GM23338 (cell line): ENCODE results near the gene TWF2. TPM values are rescaled to one million over a fixed set of nuclear protein-coding genes. Genes with fewer than 3 reads are reported as not detected.

Experiments used
- ATAC-seq: fragments of 200-7000 bp; cut with Tn5 transposase; 3 replicates; pipeline ENCODE4 v1.9.1; 2020
- DNase-seq: peaks from one replicate; pipeline ENCODE4 v3.0.0-alpha.2; 2015; ENCODE audit warnings: low spot score
- H2AFZ ChIP-seq: fragments of 200-600 bp; sonication (generic); 2 replicates; pipeline ENCODE4 v1.8.0; 2016; ENCODE audit warnings: antibody characterized with exemption, mild to moderate bottlenecking, moderate library complexity
- H3F3A ChIP-seq: fragments of 200-600 bp; sonication (generic); replicated peaks from 2 replicates; pipeline ENCODE4 v1.8.0; 2017; ENCODE audit warnings: antibody characterized with exemption, mixed run types, low read depth
- H3K27ac ChIP-seq: fragments of 200-600 bp; sonication (generic); 2 replicates; pipeline ENCODE4 v1.6.1; 2016; ENCODE audit warnings: low read depth
- H3K27me3 ChIP-seq: fragments of 200-600 bp; sonication (generic); 2 replicates; pipeline ENCODE4 v1.8.0; 2016; ENCODE audit warnings: mild to moderate bottlenecking, mixed run types, moderate library complexity; ENCODE audit not compliant: insufficient read depth
- H3K36me3 ChIP-seq: fragments of 200-600 bp; sonication (generic); 2 replicates; pipeline ENCODE4 v1.8.0; 2016; ENCODE audit warnings: mild to moderate bottlenecking; ENCODE audit not compliant: insufficient read depth
- H3K4me1 ChIP-seq: fragments of 200-600 bp; sonication (generic); 2 replicates; pipeline ENCODE4 v1.8.0; 2016; ENCODE audit warnings: mild to moderate bottlenecking, moderate library complexity; ENCODE audit not compliant: insufficient read depth
- H3K4me2 ChIP-seq: fragments of 200-600 bp; sonication (generic); 2 replicates; pipeline ENCODE4 v1.7.1; 2017; ENCODE audit warnings: mixed run types
- H3K4me3 ChIP-seq: fragments of 200-600 bp; sonication (generic); 2 replicates; pipeline ENCODE4 v1.6.1; 2016; ENCODE audit warnings: mixed run types
- H3K79me2 ChIP-seq: fragments of 200-600 bp; sonication (generic); replicated peaks from 2 replicates; pipeline ENCODE4 v1.8.0; 2017; ENCODE audit warnings: mild to moderate bottlenecking; ENCODE audit not compliant: insufficient read depth
- H3K9me2 ChIP-seq: fragments of 200-600 bp; sonication (generic); 2 replicates; pipeline ENCODE4 v1.8.0; 2017; ENCODE audit not compliant: insufficient read depth
- H4K20me1 ChIP-seq: fragments of 200-600 bp; sonication (generic); replicated peaks from 2 replicates; pipeline ENCODE4 v1.8.0; 2017; ENCODE audit warnings: mild to moderate bottlenecking; ENCODE audit not compliant: insufficient read depth
- H3K27ac Mint-ChIP-seq: 2 replicates; pipeline ENCODE4 v1.8.0; 2020; ENCODE audit warnings: inconsistent platforms, mild to moderate bottlenecking, moderate library complexity, mixed read lengths
- H3K27me3 Mint-ChIP-seq: 3 replicates; pipeline ENCODE4 v1.8.0; 2022; ENCODE audit warnings: low read depth, mild to moderate bottlenecking, moderate library complexity, mixed read lengths, inconsistent platforms; ENCODE audit not compliant: insufficient read depth, poor library complexity
- H3K36me3 Mint-ChIP-seq: 3 replicates; pipeline ENCODE4 v1.8.0; 2021; ENCODE audit warnings: low read depth, mild to moderate bottlenecking, inconsistent platforms, moderate library complexity, mixed read lengths
- H3K4me1 Mint-ChIP-seq: 3 replicates; pipeline ENCODE4 v1.8.0; 2020; ENCODE audit warnings: mild to moderate bottlenecking, inconsistent platforms, mixed read lengths
- H3K4me3 Mint-ChIP-seq: 3 replicates; pipeline ENCODE4 v1.8.0; 2021; ENCODE audit warnings: moderate library complexity, mild to moderate bottlenecking, inconsistent platforms, mixed read lengths
- H3K9me3 Mint-ChIP-seq: 3 replicates; pipeline ENCODE4 v1.8.0; 2020; ENCODE audit warnings: moderate library complexity, mild to moderate bottlenecking, inconsistent platforms, mixed read lengths
- CREB1 ChIP-seq: fragments of 250-450 bp; sonication (Bioruptor Pico); IDR thresholded peaks from 2 replicates; pipeline ENCODE4 v1.5.0; 2020; ENCODE audit warnings: low read depth, mild to moderate bottlenecking, moderate library complexity
- JUNB ChIP-seq: IDR thresholded peaks from one replicate; pipeline ENCODE4 v1.6.1; 2016; ENCODE audit warnings: antibody characterized with exemption; ENCODE audit not compliant: unreplicated experiment
- NANOG ChIP-seq: IDR thresholded peaks from 2 replicates; pipeline ENCODE4 v1.6.1; 2016; ENCODE audit warnings: antibody characterized with exemption, borderline replicate concordance
- STAT1 ChIP-seq: IDR thresholded peaks from one replicate; pipeline ENCODE4 v1.6.1; 2016; ENCODE audit warnings: antibody characterized with exemption; ENCODE audit not compliant: unreplicated experiment
- polyA plus RNA-seq: library from polyadenylated mRNA; unstranded; fragments of >200 nt; fragmentation: Nextera tagmentation; extraction: Ambion mirVana; gene quantifications from 2 replicates; pipeline ENCODE4 v1.2.1, GENCODE V29; 2016
- total RNA-seq: library from RNA; depleted of rRNA; stranded (reverse); fragments of >200 nt; shearing (Covaris generic); gene quantifications from 2 replicates; pipeline ENCODE4 v1.2.3, GENCODE V29; 2014
- TF ChIP-seq, protein P1 (sequence below): IDR thresholded peaks from 2 replicates; pipeline ENCODE4 v1.6.1; 2016; ENCODE audit warnings: antibody characterized with exemption
- TF ChIP-seq, protein P2 (sequence below), 2 experiments: fragments of 200-600 bp in 1 of 2; sonication (generic) in 1 of 2; conservative IDR thresholded peaks; 2 replicates each; pipeline versions ENCODE4 v1.5.1 to v1.6.1; 2016 to 2017; ENCODE audit warnings: antibody characterized with exemption in 2 of 2, low read depth in 2 of 2, mild to moderate bottlenecking in 2 of 2, moderate library complexity in 1 of 2
- TF ChIP-seq, protein P3 (sequence below): IDR thresholded peaks from one replicate; pipeline ENCODE4 v1.6.1; 2018; ENCODE audit warnings: antibody characterized with exemption; ENCODE audit not compliant: unreplicated experiment

TWF2 gene
- total and polyA plus RNA-seq, 2 experiments from 2014 or later = 38.9 to 120 TPM

DNA sequence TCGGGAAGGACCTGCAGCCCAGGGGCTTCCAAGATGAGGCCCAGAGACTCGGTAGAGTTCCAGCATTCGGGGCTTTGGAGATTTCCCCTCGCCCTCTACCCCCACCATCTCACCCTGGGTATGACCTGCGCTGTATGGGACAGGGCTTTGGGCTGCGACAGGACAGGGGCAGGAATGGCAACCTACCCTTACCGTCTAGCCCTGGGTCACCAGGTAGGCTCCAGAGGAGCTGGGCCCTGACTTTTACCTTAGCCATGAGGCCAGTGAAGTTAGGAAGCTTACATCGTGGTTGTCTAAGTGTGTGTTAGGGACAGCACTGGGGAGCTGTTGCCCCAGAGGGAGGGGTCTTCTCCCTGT lies 7.3 kb upstream of the TWF2 start:
- DNase-seq = no peak
- Histone ChIP-seq H4K20me1 (no peaks in the 10 kb centered on the region; the same call in 1 of the 2 replicates), H2AFZ (peak overlapping the region; percentile 92), H3K4me2 (peak overlapping the region; percentile 90), H3F3A (0 out of 2 replicates have a peak, but pooled peaks cover 3% of the 10 kb centered on the region), H3K27me3 (peaks cover 44% of the 10 kb centered on the region), H3K9me2 (no peaks in the 10 kb centered on the region), H3K27ac (no peak overlapping the region), H3K79me2 (no peaks in the 10 kb centered on the region), H3K4me3 (peak overlapping the region; percentile 74), H3K36me3 (no peaks in the 10 kb centered on the region), H3K4me1 (peaks cover 11% of the 10 kb centered on the region; the same call in 1 of the 2 replicates)
- no peaks in the 10 kb centered on the region for H3K36me3 Mint-ChIP-seq
- ATAC-seq = peak; percentile 42
- H3K9me3 Mint-ChIP-seq = peaks cover 6% of the 10 kb centered on the region; the same call in 2 of the 3 replicates
- H3K27me3 Mint-ChIP-seq = peaks cover 52% of the 10 kb centered on the region
- H3K4me3 Mint-ChIP-seq = peak overlapping the region; percentile 70
- TF ChIP-seq STAT1 (no peak), JUNB (no peak), NANOG (no peak), CREB1 (CRISPR knock-in tag) (no peak)
- TF ChIP-seq, protein P1, sequence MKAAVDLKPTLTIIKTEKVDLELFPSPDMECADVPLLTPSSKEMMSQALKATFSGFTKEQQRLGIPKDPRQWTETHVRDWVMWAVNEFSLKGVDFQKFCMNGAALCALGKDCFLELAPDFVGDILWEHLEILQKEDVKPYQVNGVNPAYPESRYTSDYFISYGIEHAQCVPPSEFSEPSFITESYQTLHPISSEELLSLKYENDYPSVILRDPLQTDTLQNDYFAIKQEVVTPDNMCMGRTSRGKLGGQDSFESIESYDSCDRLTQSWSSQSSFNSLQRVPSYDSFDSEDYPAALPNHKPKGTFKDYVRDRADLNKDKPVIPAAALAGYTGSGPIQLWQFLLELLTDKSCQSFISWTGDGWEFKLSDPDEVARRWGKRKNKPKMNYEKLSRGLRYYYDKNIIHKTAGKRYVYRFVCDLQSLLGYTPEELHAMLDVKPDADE = no peak
- TF ChIP-seq, protein P2, sequence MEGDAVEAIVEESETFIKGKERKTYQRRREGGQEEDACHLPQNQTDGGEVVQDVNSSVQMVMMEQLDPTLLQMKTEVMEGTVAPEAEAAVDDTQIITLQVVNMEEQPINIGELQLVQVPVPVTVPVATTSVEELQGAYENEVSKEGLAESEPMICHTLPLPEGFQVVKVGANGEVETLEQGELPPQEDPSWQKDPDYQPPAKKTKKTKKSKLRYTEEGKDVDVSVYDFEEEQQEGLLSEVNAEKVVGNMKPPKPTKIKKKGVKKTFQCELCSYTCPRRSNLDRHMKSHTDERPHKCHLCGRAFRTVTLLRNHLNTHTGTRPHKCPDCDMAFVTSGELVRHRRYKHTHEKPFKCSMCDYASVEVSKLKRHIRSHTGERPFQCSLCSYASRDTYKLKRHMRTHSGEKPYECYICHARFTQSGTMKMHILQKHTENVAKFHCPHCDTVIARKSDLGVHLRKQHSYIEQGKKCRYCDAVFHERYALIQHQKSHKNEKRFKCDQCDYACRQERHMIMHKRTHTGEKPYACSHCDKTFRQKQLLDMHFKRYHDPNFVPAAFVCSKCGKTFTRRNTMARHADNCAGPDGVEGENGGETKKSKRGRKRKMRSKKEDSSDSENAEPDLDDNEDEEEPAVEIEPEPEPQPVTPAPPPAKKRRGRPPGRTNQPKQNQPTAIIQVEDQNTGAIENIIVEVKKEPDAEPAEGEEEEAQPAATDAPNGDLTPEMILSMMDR (conservative IDR thresholded peaks at IDR 0.05; ENCODE audit: low read depth in 2 of 2) = no peak
- TF ChIP-seq, protein P3, sequence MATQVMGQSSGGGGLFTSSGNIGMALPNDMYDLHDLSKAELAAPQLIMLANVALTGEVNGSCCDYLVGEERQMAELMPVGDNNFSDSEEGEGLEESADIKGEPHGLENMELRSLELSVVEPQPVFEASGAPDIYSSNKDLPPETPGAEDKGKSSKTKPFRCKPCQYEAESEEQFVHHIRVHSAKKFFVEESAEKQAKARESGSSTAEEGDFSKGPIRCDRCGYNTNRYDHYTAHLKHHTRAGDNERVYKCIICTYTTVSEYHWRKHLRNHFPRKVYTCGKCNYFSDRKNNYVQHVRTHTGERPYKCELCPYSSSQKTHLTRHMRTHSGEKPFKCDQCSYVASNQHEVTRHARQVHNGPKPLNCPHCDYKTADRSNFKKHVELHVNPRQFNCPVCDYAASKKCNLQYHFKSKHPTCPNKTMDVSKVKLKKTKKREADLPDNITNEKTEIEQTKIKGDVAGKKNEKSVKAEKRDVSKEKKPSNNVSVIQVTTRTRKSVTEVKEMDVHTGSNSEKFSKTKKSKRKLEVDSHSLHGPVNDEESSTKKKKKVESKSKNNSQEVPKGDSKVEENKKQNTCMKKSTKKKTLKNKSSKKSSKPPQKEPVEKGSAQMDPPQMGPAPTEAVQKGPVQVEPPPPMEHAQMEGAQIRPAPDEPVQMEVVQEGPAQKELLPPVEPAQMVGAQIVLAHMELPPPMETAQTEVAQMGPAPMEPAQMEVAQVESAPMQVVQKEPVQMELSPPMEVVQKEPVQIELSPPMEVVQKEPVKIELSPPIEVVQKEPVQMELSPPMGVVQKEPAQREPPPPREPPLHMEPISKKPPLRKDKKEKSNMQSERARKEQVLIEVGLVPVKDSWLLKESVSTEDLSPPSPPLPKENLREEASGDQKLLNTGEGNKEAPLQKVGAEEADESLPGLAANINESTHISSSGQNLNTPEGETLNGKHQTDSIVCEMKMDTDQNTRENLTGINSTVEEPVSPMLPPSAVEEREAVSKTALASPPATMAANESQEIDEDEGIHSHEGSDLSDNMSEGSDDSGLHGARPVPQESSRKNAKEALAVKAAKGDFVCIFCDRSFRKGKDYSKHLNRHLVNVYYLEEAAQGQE = no peak
- peaks cover 5% of the 10 kb centered on the region for H3K4me1 Mint-ChIP-seq
- no peak overlapping the region for H3K27ac Mint-ChIP-seq
